A549 (cell line): ENCODE measurements around the gene FBXL15.

ENCODE experiments used
- CBX2 ChIP-seq: fragments of 200-600 bp; sonication (generic); IDR thresholded peaks from 2 replicates; pipeline ENCODE4 v1.6.1; 2016; ENCODE audit warnings: low read depth, mild to moderate bottlenecking, borderline replicate concordance
- CEBPB ChIP-seq, 2 experiments: fragments of >200 bp in 1 of 2; sonication (Bioruptor Twin) in 1 of 2; formaldehyde crosslinking in 1 of 2; IDR thresholded peaks; 2 replicates each; pipeline ENCODE4 v1.6.1; 2012 to 2016
- CTCF ChIP-seq: fragments of >200 bp; sonication (Bioruptor Twin); formaldehyde crosslinking; IDR thresholded peaks from 3 replicates; pipeline ENCODE4 v1.5.1; 2016
- E2F6 ChIP-seq: IDR thresholded peaks from 2 replicates; pipeline ENCODE4 v1.6.1; 2012; ENCODE audit warnings: low read depth, borderline replicate concordance
- EHMT2 ChIP-seq: fragments of 200-600 bp; sonication (generic); IDR thresholded peaks from 2 replicates; pipeline ENCODE4 v1.6.1; 2016; ENCODE audit warnings: antibody characterized with exemption, low read depth, mild to moderate bottlenecking, moderate library complexity
- KDM5A ChIP-seq: fragments of 200-600 bp; sonication (generic); IDR thresholded peaks from 2 replicates; pipeline ENCODE4 v1.6.1; 2016; ENCODE audit warnings: antibody characterized with exemption, mild to moderate bottlenecking
- MYC ChIP-seq: IDR thresholded peaks from 2 replicates; pipeline ENCODE4 v1.6.1; 2012; ENCODE audit warnings: mild to moderate bottlenecking, inconsistent platforms, low read length, improper control_type of control experiment, borderline replicate concordance
- PBX3 ChIP-seq: IDR thresholded peaks from 2 replicates; pipeline ENCODE4 v1.6.1; 2012
- POLR2A ChIP-seq: IDR thresholded peaks from 2 replicates; pipeline ENCODE4 v1.6.1; 2012; ENCODE audit warnings: mild to moderate bottlenecking, low read length
- RAD21 ChIP-seq, 2 experiments: fragments of >200 bp in 1 of 2; sonication (Bioruptor Twin) in 1 of 2; formaldehyde crosslinking in 1 of 2; IDR thresholded peaks in 1 of 2; conservative IDR thresholded peaks in 1 of 2; 2 replicates in 1 of 2; 3 replicates in 1 of 2; pipeline ENCODE4 v1.6.1; 2012 to 2018; ENCODE audit warnings: inconsistent platforms in 1 of 2
- USF2 ChIP-seq: fragments of 450-650 bp; IDR thresholded peaks from 2 replicates; pipeline ENCODE4 v1.6.1; 2014; ENCODE audit warnings: antibody characterized with exemption
- ZFP36 ChIP-seq: fragments of 450-650 bp; IDR thresholded peaks from 2 replicates; pipeline ENCODE4 v1.6.1; 2014; ENCODE audit warnings: borderline replicate concordance; ENCODE audit not compliant: partially characterized antibody
- ZNF302 ChIP-seq: fragments of 250-450 bp; sonication (Bioruptor Pico); IDR thresholded peaks from 2 replicates; pipeline ENCODE4 v1.9.0; 2021; ENCODE audit warnings: inconsistent platforms, mild to moderate bottlenecking, moderate library complexity
- TF ChIP-seq, protein P1 (sequence below): IDR thresholded peaks from 2 replicates; pipeline ENCODE4 v1.6.1; 2012

GRCh38 chr10:102455893-102456471 is 35.3 kb downstream of the FBXL15 start:
- TF ChIP-seq CTCF (no peak), USF2 (no peak), EHMT2 (no peak), ZFP36 (no peak), MYC (no peak), POLR2A (no peak), CBX2 (no peak), E2F6 (no peak), CEBPB (IDR thresholded peaks at IDR 0.05) (peak; percentile 66 to 87), RAD21 (conservative IDR thresholded peaks at IDR 0.05 in 1 of 2, IDR thresholded peaks at IDR 0.05 in 1 of 2) (no peak), ZNF302 (CRISPR knock-in tag) (no peak), KDM5A (no peak), PBX3 (no peak)
- TF ChIP-seq, protein P1, sequence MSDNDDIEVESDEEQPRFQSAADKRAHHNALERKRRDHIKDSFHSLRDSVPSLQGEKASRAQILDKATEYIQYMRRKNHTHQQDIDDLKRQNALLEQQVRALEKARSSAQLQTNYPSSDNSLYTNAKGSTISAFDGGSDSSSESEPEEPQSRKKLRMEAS: no peak
